RWPE2 (cell line): ENCODE data around the gene RIOK2.
"Not testable (repeated sequence)": the region's sequence is repeated elsewhere in the genome, so short reads cannot be mapped to it uniquely, and the experiment has no call there.

Source experiments
- ATAC-seq: fragments of 200-7000 bp; cut with Tn5 transposase; 3 replicates; pipeline ENCODE4 v1.9.1; 2021; ENCODE audit warnings: low read depth
- DNase-seq: peaks from one replicate; pipeline ENCODE4 v3.0.0-alpha.2; 2020; ENCODE audit warnings: low spot score
- H3K27ac ChIP-seq: fragments of 450-650 bp; 2 replicates; pipeline ENCODE4 v1.5.1; 2017; ENCODE audit warnings: mild to moderate bottlenecking; ENCODE audit not compliant: poor library complexity, severe bottlenecking
- H3K27me3 ChIP-seq: fragments of 250-450 bp; sonication (Bioruptor Pico); 2 replicates; pipeline ENCODE4 v1.5.1; 2021; ENCODE audit warnings: mild to moderate bottlenecking, moderate library complexity; ENCODE audit not compliant: insufficient read depth, poor library complexity, severe bottlenecking
- H3K36me3 ChIP-seq: fragments of 250-450 bp; sonication (Bioruptor Pico); 2 replicates; pipeline ENCODE4 v1.5.1; 2020; ENCODE audit warnings: low read depth, mild to moderate bottlenecking, moderate library complexity
- H3K4me1 ChIP-seq: fragments of 250-450 bp; sonication (Bioruptor Pico); 2 replicates; pipeline ENCODE4 v1.5.1; 2021; ENCODE audit warnings: mild to moderate bottlenecking, moderate library complexity; ENCODE audit not compliant: insufficient read depth, poor library complexity, severe bottlenecking
- H3K4me3 ChIP-seq: fragments of 250-450 bp; sonication (Bioruptor Pico); 2 replicates; pipeline ENCODE4 v1.5.1; 2021; ENCODE audit warnings: mild to moderate bottlenecking, moderate library complexity; ENCODE audit not compliant: severe bottlenecking
- H3K9me3 ChIP-seq: fragments of 250-450 bp; sonication (Bioruptor Pico); 2 replicates; pipeline ENCODE4 v1.5.1; 2021; ENCODE audit warnings: mild to moderate bottlenecking, moderate library complexity; ENCODE audit not compliant: severe bottlenecking
- TF ChIP-seq, protein P1 (sequence below): fragments of 450-650 bp; IDR thresholded peaks from one replicate; pipeline ENCODE4 v1.5.1; 2017; ENCODE audit warnings: mild to moderate bottlenecking, moderate library complexity; ENCODE audit not compliant: poor library complexity, severe bottlenecking

RIOK2 gene

DNA sequence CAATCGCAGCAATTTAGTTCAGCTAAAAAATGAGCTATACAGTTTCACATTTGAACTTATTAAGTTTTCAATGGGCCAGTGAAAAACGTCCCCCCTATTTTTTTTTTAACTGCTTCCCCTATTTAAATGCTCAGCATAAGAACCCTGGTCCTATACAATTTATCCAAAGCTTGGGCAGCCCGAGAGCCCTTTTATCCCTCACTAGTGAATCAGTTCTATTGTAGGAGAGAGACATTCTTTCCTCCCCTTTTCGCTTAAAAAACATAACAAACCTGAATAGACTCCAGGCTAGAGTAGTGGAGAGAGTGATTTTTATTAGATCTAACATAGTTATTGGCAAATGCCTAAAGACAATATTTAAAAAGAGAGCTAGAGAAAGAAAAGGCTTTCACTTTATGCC, 42.0 kb downstream of the RIOK2 start:
- H3K4me3 ChIP-seq: no peak overlapping the region
- DNase-seq: no peak
- no peaks in the 10 kb centered on the region for H3K36me3 ChIP-seq
- H3K27me3 ChIP-seq: no peaks in the 10 kb centered on the region
- no peak overlapping the region for H3K27ac ChIP-seq
- H3K4me1 ChIP-seq: no peaks in the 10 kb centered on the region
- H3K9me3 ChIP-seq: no peaks in the 10 kb centered on the region
- ATAC-seq: no peak
- TF ChIP-seq, protein P1, sequence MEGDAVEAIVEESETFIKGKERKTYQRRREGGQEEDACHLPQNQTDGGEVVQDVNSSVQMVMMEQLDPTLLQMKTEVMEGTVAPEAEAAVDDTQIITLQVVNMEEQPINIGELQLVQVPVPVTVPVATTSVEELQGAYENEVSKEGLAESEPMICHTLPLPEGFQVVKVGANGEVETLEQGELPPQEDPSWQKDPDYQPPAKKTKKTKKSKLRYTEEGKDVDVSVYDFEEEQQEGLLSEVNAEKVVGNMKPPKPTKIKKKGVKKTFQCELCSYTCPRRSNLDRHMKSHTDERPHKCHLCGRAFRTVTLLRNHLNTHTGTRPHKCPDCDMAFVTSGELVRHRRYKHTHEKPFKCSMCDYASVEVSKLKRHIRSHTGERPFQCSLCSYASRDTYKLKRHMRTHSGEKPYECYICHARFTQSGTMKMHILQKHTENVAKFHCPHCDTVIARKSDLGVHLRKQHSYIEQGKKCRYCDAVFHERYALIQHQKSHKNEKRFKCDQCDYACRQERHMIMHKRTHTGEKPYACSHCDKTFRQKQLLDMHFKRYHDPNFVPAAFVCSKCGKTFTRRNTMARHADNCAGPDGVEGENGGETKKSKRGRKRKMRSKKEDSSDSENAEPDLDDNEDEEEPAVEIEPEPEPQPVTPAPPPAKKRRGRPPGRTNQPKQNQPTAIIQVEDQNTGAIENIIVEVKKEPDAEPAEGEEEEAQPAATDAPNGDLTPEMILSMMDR: no peak

DNA sequence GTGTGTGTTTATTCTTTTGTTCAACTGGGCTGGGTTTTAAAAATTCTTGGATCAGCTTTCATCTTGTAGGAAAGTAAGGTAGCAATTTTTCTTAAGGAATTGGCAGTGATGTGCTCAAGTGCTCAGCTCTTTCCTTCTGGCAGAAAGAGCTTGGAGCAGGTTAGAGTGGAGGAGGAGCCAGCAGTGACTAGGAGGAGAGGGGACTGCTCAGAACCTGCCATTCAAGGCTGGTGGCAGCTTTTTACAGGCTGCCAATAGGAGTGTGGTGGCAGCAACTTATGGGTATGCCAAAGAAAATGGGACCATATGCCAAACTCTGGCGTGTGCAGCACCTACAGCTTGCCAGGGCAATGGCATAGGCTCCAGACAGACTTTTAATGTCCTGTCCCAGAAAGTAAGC, 42.8 kb downstream of the RIOK2 start:
- not testable (repeated sequence) for H3K9me3 ChIP-seq, H3K4me3 ChIP-seq, H3K36me3 ChIP-seq, H3K4me1 ChIP-seq, H3K27me3 ChIP-seq, DNase-seq, H3K27ac ChIP-seq
- ATAC-seq: peak; percentile 42; the same call in 1 of the 3 replicates

DNA sequence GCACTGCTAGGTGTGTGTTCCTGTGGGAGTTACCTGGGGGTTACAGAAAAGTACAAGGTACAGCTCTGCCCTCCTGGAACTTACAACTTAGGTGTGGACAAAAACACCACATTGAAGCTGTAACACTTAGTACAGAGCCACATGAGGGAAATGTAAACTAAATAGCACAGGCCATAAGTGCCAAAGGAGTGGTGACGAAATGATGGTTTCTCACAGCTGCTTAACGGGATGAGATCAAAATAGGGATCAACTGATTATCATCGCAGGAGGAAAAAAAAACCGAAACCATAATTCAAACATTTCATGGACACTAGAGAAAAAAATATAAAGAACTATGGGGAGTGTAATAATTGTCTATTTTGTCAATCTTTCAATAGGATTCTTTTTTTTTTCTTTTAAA, 46.6 kb downstream of the RIOK2 start:
- no peaks in the 10 kb centered on the region for H3K36me3 ChIP-seq
- no peaks in the 10 kb centered on the region for H3K27me3 ChIP-seq
- TF ChIP-seq, protein P1: no peak
- no peak overlapping the region for H3K27ac ChIP-seq
- no peaks in the 10 kb centered on the region for H3K9me3 ChIP-seq
- ATAC-seq: no peak
- no peak for DNase-seq
- H3K4me1 ChIP-seq: no peaks in the 10 kb centered on the region
- no peak overlapping the region for H3K4me3 ChIP-seq

DNA sequence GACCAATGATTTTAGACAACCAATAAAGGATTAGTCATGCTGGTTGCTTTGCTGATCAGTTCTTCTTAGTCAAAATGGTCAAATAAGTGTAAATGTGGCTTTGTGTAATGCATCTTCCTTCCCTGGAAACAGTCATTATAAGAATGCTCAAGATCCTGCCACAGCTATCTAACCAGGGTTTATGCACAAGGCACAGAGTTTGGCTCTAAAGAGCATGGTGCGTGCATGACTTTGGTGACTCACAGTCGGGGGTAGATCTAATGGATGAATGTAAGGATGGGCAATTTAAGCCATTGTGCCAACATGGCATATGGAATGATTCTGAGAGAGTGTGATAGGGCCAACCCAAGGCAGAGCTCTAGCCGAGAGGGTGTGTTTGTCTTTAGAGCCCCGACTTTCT, 47.2 kb downstream of the RIOK2 start:
- no peaks in the 10 kb centered on the region for H3K36me3 ChIP-seq
- H3K27me3 ChIP-seq: no peaks in the 10 kb centered on the region
- H3K9me3 ChIP-seq: no peaks in the 10 kb centered on the region
- no peak for DNase-seq
- H3K4me3 ChIP-seq: no peak overlapping the region
- no peak overlapping the region for H3K27ac ChIP-seq
- TF ChIP-seq, protein P1: no peak
- ATAC-seq: no peak
- H3K4me1 ChIP-seq: no peaks in the 10 kb centered on the region

DNA sequence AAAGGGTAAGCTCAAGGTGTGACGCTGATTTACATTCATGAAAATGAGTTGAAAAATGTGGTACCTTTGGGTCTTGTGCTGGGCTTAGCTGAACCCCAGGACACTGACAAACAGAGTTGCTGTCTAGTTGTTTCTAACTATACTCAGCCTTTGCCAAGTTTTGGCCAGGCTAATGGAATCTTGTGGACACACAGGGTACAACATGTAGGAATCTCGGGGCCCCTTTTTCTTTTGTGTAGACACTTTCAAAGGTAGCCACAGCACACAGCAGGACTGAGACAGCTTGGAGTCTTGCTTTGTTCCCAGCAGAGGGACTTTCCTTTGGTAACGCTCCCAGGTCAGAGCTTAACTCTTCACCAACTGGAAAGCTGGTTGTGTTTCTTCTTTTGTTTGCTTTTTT, 48.4 kb downstream of the RIOK2 start:
- H3K27me3 ChIP-seq: no peaks in the 10 kb centered on the region
- no peak overlapping the region for H3K27ac ChIP-seq
- ATAC-seq (no peak), DNase-seq (no peak)
- H3K4me1 ChIP-seq: no peaks in the 10 kb centered on the region
- no peak overlapping the region for H3K4me3 ChIP-seq
- TF ChIP-seq, protein P1: no peak
- no peaks in the 10 kb centered on the region for H3K36me3 ChIP-seq
- H3K9me3 ChIP-seq: no peaks in the 10 kb centered on the region
